Esophagus muscularis mucosa (tissue), 4 donors: ENCODE measurements around the gene ESRRG.
A peak's percentile ranks its signal among the peaks of the same experiment; 100 is the strongest.

Experiments used
- CTCF ChIP-seq, 3 experiments: fragments of 200-600 bp in 2 of 3; fragments of 450-650 bp in 1 of 3; sonication (generic) in 2 of 3; IDR thresholded peaks; one replicate each; pipeline ENCODE4 v1.5.1; 2017 to 2019; ENCODE audit warnings: antibody characterized with exemption in 3 of 3, mild to moderate bottlenecking in 2 of 3, moderate library complexity in 1 of 3
- EP300 ChIP-seq: sonication (generic); formaldehyde crosslinking; IDR thresholded peaks from one replicate; pipeline ENCODE4 v1.6.1; 2017; ENCODE audit warnings: antibody characterized with exemption
- POLR2A ChIP-seq: fragments of 450-650 bp; IDR thresholded peaks from one replicate; pipeline ENCODE4 v1.6.1; 2017; ENCODE audit warnings: antibody characterized with exemption, moderate library complexity, mild to moderate bottlenecking, low read depth
- POLR2AphosphoS5 ChIP-seq, 2 donors: sonication (generic); formaldehyde crosslinking; IDR thresholded peaks; one replicate each; pipeline ENCODE4 v1.6.1; 2017; ENCODE audit warnings: antibody characterized with exemption in 2 of 2

- TF ChIP-seq CTCF (IDR thresholded peaks at IDR 0.05) (peak in 1 of 3 experiments; percentile 19), POLR2A (no peak), POLR2AphosphoS5 (IDR thresholded peaks at IDR 0.05) (no peak), EP300 (no peak)
Measured at GRCh38 chr1:216726435-216726834, 3.2 kb upstream of the ESRRG start.
